ENCODE results near the gene TMEM128.
"Not testable (repeated sequence)": the region's sequence is repeated elsewhere in the genome, so short reads cannot be mapped to it uniquely, and the experiment has no call there.

Gene TMEM128

GRCh38 chr4:4248029-4248884, at the start of gene TMEM128:
Gene TMEM128, minus strand, starts transcription at chr4:4248223. Its CDS starts 21 bp downstream, at chr4:4248202.
- DNase-seq, result peak; percentile 99

DNA sequence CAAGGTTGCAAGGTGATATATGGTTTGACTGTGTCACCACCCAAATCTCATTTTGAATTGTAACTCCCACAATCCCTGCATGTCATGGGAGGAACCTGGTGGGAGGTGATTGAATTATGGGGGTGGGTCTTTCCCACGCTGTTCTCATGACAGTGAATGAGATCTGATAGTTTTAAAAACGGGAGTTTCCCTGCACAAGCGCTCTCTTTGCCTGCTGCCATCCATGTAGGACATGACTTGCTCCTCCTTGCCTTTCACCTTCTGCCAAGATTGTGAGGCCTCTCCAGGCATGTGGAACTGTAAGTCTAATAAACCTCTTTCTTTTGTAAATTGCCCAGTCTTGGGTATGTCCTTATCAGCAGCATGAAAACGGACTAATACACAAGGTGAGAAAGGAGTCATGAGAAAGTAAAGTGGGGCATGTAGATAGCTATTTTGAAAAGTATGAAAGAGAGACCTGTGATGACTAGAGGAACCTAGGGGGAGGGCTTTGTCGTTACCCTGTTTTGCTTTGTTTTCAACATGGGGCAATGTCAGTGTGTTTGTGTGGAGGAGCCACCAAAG, 48.3 kb upstream of the TMEM128 start:
- no peak for DNase-seq

GRCh38 chr4:4293279-4293678, 45.3 kb upstream of the TMEM128 start:
- no peak for DNase-seq

GRCh38 chr4:4289941-4290850, 42.2 kb upstream of the TMEM128 start, which contains the start of the genes LYAR and ZBTB49:
Gene LYAR, minus strand, starts transcription at chr4:4290154. Its CDS starts 6,412 bp downstream, at chr4:4283742.
Gene ZBTB49, plus strand, starts transcription at chr4:4290251. Its CDS starts 9,695 bp downstream, at chr4:4299946.
- DNase-seq, result peak; percentile 98

GRCh38 chr4:4289597-4289940, 41.5 kb upstream of the TMEM128 start:
- DNase-seq, result peak; percentile 73

DNA sequence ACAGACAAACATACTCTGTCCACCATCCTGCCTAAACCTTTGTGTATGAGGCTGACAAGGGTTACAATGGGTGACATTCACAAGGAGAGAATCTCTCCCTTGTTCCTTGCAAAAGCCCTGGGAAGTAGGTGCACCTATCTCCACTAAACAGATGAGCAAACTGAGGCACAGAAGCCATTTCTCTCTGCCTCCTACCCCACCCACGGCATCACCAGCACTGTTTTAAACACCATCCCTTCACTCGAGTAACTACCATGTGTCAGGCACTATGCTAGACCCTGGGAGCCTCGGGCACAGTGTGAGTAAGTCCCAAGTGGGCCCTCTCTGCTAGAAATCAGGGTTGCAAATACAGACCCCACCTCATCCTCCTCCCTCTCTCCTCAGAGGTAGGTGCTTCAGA, 41.0 kb upstream of the TMEM128 start:
- no peak for DNase-seq

- no peak for DNase-seq
These were observed 40.1 kb upstream of the TMEM128 start for GRCh38 chr4:4288098-4288497.

GRCh38 chr4:4284827-4285618, 37.0 kb upstream of the TMEM128 start:
- DNase-seq, result peak; percentile 18

- no peak for DNase-seq
These were observed 33.8 kb upstream of the TMEM128 start for GRCh38 chr4:4281787-4282186.

GRCh38 chr4:4277531-4277930, 29.5 kb upstream of the TMEM128 start:
- no peak for DNase-seq

- no peak for DNase-seq
These were observed 26.2 kb upstream of the TMEM128 start for GRCh38 chr4:4274226-4274625.

DNA sequence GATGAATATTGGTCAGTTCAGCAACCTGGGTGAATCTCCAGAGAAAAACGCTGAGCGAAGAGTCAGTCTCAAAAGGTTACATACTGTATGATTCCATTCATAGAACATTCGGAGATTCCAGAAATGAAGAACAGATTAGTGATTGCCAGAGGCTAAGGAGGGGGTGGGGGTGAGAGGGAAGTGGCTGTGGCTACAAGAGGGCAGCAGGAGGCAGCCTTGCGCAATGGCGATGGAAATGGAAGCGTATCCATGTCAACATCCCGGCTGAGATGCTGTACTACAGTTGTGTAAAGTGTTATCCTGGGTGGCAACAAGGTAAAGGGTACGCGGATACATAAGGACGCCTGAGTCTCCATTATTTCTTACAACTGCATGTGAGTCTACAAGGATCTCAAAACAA, 23.9 kb upstream of the TMEM128 start:
- DNase-seq, result peak; percentile 22

GRCh38 chr4:4270529-4270928, 22.5 kb upstream of the TMEM128 start:
- DNase-seq, result no peak

GRCh38 chr4:4269856-4270255, 21.8 kb upstream of the TMEM128 start:
- DNase-seq, result no peak

DNA sequence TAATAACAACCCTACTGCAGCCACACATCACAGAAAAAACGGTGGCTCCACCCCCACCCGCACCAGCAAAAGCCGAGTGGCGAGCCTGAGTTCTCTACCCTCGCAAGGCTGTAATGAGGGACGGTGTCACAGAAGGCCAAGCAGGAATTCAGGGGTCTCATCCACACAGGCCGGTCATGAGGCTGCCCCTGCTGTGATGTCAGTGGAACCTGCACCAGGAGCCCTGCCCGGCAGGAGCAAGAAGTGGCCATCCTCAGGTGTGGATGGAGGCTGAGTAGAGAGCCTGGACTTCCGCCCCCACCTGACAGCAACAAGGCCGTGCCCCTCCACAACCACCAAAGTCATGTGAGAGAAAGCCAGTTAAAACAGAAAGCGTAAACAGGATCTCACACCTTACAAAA, 21.3 kb upstream of the TMEM128 start:
- DNase-seq, result no peak

- no peak for DNase-seq
These were observed 20.8 kb upstream of the TMEM128 start for GRCh38 chr4:4268776-4269175.

DNA sequence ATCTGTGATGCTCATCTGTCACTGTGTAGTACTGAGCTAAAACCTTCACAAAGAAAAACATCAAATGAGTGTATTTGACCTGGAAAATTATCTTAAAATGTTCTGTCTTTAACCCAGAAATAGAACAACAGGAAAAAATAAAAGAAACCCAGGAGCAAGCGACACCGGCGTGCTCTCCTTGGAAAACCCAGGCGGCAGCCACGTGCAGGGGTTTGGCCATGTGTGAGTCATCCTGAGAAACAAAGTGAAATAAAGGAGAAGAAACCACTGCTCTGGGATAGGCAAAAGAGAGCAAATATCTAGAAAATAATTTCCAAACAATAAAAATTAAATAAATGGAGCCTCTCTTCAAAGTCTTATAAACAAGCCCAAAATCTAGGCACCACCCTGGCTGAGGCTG, 20.0 kb upstream of the TMEM128 start:
- no peak for DNase-seq

- peak; percentile 75 for DNase-seq
These were observed 12.2 kb upstream of the TMEM128 start for GRCh38 chr4:4260185-4260751.

DNA sequence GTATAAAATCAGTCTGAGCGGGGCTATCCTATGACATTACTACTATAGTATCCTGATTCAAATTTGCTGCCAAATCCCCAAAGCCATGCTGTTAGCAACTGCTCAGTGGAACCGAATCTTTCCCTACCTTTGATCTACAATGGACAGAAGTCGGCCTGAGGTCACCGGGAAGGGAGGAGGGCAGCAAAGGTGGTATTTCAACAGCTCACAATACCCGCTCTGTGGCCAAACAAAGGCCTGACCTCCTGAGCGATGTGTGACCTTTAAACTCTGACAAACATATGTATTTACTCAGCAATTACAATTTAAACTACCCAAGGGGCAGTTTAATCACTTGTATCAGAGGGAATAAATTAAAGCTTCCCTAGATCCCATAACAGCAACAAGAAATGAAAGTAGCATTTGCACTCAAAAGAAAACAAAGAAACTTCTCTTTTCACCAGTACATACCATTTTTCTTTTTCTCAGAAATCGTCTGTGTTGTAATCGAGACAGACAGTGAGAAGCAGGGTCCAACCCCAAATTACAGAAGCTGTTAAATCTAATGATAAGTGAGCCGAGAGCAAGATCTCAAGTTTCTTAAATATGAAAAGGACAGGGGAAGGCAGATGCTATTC, 11.6 kb upstream of the TMEM128 start:
- DNase-seq, result peak; percentile 24

DNA sequence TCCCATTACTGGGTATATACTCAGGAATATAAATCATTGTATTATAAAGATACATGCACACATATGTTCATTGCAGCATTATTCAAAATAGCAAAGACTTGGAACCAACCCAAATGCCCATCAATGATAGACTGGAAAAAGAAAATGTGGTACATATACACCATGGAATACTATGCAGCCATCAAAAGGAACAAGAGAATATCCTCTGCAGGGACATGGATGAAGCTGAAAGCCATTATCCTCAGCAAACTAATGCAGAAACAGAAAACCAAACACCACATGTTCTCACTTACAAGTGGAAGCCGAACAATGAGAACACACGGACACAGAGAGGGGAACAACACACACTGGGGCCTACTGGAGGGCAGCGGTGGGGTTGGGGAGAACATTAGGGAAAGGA, 9.7 kb upstream of the TMEM128 start:
- not testable (repeated sequence) for DNase-seq

GRCh38 chr4:4256799-4257198, 8.8 kb upstream of the TMEM128 start:
- no peak for DNase-seq

- DNase-seq, result no peak
These were observed 6.6 kb upstream of the TMEM128 start for GRCh38 chr4:4254666-4255065.

Data from DMS53 (cell line).